ENCODE results near the gene ZNF497. TPM values are rescaled to one million over a fixed set of nuclear protein-coding genes. Genes with fewer than 3 reads are reported as not detected.

ZNF497 gene
- total and polyA plus RNA-seq, 2 of the 13 experiments (the other 11 are each of a cell fraction or from before 2014, with no cell fraction given) = 1.5 to 1.9 TPM

DNA sequence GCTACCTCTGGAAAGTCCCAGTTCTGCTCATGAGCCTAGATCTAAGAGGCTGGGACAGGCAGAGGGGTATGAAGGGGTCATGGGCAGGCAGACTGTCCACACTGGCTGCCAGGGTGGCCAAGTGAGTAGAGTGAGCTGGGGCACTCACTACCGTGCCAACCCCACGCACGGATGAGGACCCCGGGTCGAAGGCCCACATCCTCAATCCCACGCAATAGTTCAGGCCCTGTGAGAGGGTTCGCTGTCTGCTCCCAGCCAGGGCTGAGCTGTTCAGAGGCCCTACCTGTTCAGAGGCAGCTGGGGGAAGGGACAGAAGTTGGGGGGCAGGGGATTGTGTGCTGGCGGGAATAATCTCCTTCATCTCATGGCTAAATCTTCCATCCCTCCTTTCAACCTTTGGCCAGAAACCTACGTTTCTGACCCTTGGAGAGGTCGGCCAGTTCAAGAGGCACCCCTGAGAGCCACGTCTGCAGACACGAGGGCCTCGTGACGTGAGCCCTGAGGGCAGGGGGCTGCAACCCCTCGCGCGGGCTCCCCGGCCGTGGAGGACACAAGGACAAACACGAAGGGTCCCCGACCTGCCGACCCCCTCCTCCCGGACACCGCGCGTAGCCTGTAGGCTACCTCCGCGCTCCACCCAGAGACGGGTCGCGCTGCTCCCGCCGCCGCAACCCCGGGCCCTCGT lies 23.5 kb upstream of the ZNF497 start (continued):
- TF ChIP-seq, protein P1, sequence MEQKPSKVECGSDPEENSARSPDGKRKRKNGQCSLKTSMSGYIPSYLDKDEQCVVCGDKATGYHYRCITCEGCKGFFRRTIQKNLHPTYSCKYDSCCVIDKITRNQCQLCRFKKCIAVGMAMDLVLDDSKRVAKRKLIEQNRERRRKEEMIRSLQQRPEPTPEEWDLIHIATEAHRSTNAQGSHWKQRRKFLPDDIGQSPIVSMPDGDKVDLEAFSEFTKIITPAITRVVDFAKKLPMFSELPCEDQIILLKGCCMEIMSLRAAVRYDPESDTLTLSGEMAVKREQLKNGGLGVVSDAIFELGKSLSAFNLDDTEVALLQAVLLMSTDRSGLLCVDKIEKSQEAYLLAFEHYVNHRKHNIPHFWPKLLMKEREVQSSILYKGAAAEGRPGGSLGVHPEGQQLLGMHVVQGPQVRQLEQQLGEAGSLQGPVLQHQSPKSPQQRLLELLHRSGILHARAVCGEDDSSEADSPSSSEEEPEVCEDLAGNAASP (CRISPR knock-in tag; IDR thresholded peaks at IDR 0.05; ENCODE audit: borderline replicate concordance) = no peak
- TF ChIP-seq ZNF460 (CRISPR knock-in tag; IDR thresholded peaks at IDR 0.05; ENCODE audit: borderline replicate concordance) (no peak), SPEN (CRISPR knock-in tag; IDR thresholded peaks at IDR 0.05; ENCODE audit: low read depth) (no peak), ZFP82 (CRISPR knock-in tag; IDR thresholded peaks at IDR 0.05; ENCODE audit: borderline replicate concordance) (no peak), ZNF672 (CRISPR knock-in tag; IDR thresholded peaks at IDR 0.05) (no peak), SP4 (CRISPR knock-in tag; IDR thresholded peaks at IDR 0.05) (no peak), DNMT1 (CRISPR knock-in tag; IDR thresholded peaks at IDR 0.05) (no peak), SMAD9 (CRISPR knock-in tag; IDR thresholded peaks at IDR 0.05) (no peak), TBP (CRISPR knock-in tag; IDR thresholded peaks at IDR 0.05) (no peak), ZNF12 (CRISPR knock-in tag; IDR thresholded peaks at IDR 0.05) (no peak), ZMYM3 (CRISPR knock-in tag; IDR thresholded peaks at IDR 0.05) (no peak), HNRNPH1 (optimal IDR thresholded peaks at IDR 0.05; ENCODE audit: low read depth, low read length) (no peak), SALL2 (CRISPR knock-in tag; IDR thresholded peaks at IDR 0.05) (no peak), KDM4B (CRISPR knock-in tag; IDR thresholded peaks at IDR 0.05) (no peak), PTBP1 (IDR thresholded peaks at IDR 0.05; ENCODE audit: low read depth, low read length, poor library complexity, severe bottlenecking) (no peak), U2AF1 (optimal IDR thresholded peaks at IDR 0.05; ENCODE audit: low read depth, low read length) (no peak), NFYC (CRISPR knock-in tag; IDR thresholded peaks at IDR 0.05) (no peak), HMGA1 (CRISPR knock-in tag; conservative IDR thresholded peaks at IDR 0.05) (no peak), ZFP37 (CRISPR knock-in tag; IDR thresholded peaks at IDR 0.05; ENCODE audit: borderline replicate concordance) (no peak), ZFY (CRISPR knock-in tag; IDR thresholded peaks at IDR 0.05) (no peak), ZNF430 (CRISPR knock-in tag; IDR thresholded peaks at IDR 0.05) (no peak), ELF1 (CRISPR knock-in tag; IDR thresholded peaks at IDR 0.05) (no peak), ZNF10 (CRISPR knock-in tag; IDR thresholded peaks at IDR 0.05; ENCODE audit: borderline replicate concordance, low read depth) (no peak)
- TF ChIP-seq, protein P2, sequence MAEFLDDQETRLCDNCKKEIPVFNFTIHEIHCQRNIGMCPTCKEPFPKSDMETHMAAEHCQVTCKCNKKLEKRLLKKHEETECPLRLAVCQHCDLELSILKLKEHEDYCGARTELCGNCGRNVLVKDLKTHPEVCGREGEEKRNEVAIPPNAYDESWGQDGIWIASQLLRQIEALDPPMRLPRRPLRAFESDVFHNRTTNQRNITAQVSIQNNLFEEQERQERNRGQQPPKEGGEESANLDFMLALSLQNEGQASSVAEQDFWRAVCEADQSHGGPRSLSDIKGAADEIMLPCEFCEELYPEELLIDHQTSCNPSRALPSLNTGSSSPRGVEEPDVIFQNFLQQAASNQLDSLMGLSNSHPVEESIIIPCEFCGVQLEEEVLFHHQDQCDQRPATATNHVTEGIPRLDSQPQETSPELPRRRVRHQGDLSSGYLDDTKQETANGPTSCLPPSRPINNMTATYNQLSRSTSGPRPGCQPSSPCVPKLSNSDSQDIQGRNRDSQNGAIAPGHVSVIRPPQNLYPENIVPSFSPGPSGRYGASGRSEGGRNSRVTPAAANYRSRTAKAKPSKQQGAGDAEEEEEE (CRISPR knock-in tag; IDR thresholded peaks at IDR 0.05; ENCODE audit: borderline replicate concordance) = no peak
- TF ChIP-seq, protein P3, sequence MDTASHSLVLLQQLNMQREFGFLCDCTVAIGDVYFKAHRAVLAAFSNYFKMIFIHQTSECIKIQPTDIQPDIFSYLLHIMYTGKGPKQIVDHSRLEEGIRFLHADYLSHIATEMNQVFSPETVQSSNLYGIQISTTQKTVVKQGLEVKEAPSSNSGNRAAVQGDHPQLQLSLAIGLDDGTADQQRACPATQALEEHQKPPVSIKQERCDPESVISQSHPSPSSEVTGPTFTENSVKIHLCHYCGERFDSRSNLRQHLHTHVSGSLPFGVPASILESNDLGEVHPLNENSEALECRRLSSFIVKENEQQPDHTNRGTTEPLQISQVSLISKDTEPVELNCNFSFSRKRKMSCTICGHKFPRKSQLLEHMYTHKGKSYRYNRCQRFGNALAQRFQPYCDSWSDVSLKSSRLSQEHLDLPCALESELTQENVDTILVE (CRISPR knock-in tag; IDR thresholded peaks at IDR 0.05) = no peak
- TF ChIP-seq, protein P4, sequence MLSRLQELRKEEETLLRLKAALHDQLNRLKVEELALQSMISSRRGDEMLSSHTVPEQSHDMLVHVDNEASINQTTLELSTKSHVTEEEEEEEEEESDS (CRISPR knock-in tag; IDR thresholded peaks at IDR 0.05; ENCODE audit: borderline replicate concordance) = 0 out of 2 replicates have a peak, but pooled peaks have one; percentile 3
- TF ChIP-seq, protein P5, sequence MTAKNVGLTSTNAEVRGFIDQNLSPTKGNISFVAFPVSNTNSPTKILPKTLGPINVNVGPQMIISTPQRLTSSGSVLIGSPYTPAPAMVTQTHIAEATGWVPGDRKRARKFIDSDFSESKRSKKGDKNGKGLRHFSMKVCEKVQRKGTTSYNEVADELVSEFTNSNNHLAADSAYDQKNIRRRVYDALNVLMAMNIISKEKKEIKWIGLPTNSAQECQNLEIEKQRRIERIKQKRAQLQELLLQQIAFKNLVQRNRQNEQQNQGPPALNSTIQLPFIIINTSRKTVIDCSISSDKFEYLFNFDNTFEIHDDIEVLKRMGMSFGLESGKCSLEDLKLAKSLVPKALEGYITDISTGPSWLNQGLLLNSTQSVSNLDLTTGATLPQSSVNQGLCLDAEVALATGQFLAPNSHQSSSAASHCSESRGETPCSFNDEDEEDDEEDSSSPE (CRISPR knock-in tag; IDR thresholded peaks at IDR 0.05) = no peak
